HG02678 (cell line): ENCODE measurements around the gene SPINT3.
"Not testable (repeated sequence)": the region's sequence is repeated elsewhere in the genome, so short reads cannot be mapped to it uniquely, and the experiment has no call there.

ENCODE experiments used
- ATAC-seq: cut with Tn5 transposase; IDR thresholded peaks from one replicate; pipeline ENCODE4 v1.9.1; 2021; ENCODE audit warnings: mild to moderate bottlenecking, moderate library complexity; ENCODE audit not compliant: unreplicated experiment

SPINT3 gene

DNA sequence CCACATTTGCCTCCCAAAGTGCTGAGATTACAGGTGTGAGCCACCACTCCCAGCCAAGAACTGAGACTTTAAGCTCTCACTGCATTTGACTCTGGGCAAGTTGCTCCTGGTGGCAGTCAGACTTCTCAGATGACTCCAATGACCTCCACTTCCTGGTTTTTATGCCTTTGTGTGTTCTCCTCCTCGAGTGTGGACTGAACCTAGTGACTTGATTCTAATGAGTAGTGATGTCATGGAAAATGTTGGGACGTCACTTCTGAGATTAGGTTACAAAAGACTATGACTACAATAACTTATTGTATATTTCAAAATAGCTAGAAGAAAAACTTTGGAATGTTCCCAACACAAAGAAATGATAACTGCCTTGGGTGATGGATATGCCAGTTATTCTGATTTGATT lies 12.0 kb downstream of the SPINT3 start:
- no peak for ATAC-seq

DNA sequence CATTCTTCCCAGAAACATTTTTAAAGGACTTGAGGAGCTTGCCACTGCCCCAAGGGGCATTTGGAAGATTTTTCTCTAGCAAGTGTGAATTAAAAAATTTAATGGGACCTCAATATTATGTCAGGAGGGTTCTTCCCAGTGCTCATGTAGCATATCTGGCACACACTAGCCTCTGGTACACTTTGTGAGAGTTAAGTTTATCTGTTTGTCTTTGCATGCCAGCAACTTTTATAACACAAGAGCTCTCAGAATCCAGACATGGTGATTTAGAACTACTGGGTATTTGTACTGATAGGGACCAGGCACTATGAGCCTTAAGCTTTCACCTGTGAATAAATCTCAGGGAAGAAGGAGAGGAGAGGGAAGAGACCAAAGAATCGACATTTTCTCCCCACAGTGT lies 12.9 kb downstream of the SPINT3 start:
- no peak for ATAC-seq

GRCh38 chr20:45501600-45501999 lies 13.8 kb downstream of the SPINT3 start:
- no peak for ATAC-seq

DNA sequence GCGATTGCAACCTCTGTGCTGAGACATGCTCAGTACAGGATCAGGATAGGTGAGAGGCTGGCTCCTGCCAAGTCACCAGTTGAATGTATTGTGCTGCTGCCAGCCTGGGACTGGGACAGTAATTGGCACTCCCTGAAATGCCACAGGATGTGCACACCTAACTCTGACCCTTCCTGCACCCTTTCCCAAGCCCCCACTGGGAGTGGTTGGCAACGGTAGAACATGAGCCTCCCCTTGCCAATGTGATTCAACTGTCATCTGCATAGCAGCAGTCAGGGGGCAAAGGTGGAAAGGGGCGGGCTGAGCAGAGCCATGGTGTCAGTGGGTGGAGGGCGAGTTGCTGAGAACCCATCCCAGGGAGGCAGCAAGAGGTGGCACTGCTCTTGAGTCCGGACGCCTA lies 15.4 kb downstream of the SPINT3 start:
- ATAC-seq = no peak

- ATAC-seq = no peak
Measured at GRCh38 chr20:45497971-45498494, 17.4 kb downstream of the SPINT3 start.

- ATAC-seq = no peak
Measured at GRCh38 chr20:45496166-45496565, 19.3 kb downstream of the SPINT3 start.

DNA sequence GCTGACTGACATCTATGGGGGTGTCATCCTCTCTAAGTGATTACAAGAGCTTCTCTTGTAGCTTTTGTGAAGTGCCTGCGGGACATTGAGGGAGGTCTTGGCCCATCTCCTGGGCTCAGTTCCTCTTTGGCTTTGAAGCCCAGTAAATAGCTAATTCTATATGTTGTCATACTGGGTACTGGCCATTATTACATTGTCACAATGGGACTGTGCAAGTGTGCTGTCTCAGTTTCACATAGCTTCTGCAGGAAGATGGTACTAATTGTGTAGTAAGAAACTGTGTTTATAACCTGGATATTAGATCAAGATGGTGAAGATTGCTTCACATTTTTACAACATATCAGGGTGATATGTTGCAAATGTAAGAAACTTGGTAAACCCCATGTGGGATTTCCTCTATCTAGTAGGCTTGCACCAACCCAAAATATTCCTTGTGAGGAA lies 19.9 kb downstream of the SPINT3 start:
- ATAC-seq = no peak

- no peak for ATAC-seq
Measured at GRCh38 chr20:45489083-45489531, 26.3 kb downstream of the SPINT3 start.

DNA sequence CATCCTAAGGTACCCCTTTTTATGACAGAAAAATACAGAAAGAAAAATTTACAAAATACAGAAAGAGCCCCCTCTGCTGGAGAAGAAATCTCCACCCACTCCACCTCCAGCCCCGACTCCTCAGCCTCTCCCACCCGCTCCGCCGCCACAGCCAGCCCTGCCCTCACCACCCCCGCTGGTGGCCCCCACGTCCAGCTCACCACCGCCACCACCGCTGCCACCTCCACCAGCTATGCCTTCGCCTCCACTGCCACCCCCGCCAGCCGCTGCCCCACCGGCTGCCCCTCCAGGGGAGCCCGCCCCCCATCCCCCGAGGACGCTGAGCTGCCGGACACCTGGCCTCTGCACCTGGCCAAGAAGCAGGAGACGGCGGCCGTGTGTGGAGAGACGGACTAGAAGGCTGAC lies 28.2 kb downstream of the SPINT3 start:
- ATAC-seq = no peak

- ATAC-seq = no peak
Measured at GRCh38 chr20:45485388-45485787, 30.0 kb downstream of the SPINT3 start.

GRCh38 chr20:45484676-45485075 lies 30.7 kb downstream of the SPINT3 start:
- no peak for ATAC-seq

- no peak for ATAC-seq
Measured at GRCh38 chr20:45479822-45480221, 35.6 kb downstream of the SPINT3 start.

GRCh38 chr20:45477530-45478148 lies 37.8 kb downstream of the SPINT3 start:
- ATAC-seq = not testable (repeated sequence)

DNA sequence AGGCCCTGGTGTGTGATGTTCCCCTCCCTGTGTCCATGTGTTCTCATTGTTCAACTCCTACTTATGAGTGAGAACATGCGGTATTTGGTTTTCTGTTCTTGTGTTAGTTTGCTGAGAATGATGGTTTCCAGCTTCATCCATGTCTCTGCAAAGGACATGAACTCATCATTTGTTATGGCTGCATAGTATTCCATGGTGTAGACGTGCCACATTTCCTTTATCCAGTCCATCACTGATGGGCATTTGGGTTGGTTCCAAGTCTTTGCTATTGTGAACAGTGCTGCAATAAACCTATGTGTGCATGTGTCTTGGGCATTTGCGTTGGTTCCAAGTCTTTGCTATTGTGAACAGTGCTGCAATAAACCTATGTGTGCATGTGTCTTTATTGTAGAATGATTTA lies 43.1 kb downstream of the SPINT3 start:
- not testable (repeated sequence) for ATAC-seq

- peak; percentile 34 for ATAC-seq
Measured at GRCh38 chr20:45470937-45471336, 44.5 kb downstream of the SPINT3 start.

GRCh38 chr20:45470262-45470931 lies 45.0 kb downstream of the SPINT3 start:
- ATAC-seq = peak; percentile 65

DNA sequence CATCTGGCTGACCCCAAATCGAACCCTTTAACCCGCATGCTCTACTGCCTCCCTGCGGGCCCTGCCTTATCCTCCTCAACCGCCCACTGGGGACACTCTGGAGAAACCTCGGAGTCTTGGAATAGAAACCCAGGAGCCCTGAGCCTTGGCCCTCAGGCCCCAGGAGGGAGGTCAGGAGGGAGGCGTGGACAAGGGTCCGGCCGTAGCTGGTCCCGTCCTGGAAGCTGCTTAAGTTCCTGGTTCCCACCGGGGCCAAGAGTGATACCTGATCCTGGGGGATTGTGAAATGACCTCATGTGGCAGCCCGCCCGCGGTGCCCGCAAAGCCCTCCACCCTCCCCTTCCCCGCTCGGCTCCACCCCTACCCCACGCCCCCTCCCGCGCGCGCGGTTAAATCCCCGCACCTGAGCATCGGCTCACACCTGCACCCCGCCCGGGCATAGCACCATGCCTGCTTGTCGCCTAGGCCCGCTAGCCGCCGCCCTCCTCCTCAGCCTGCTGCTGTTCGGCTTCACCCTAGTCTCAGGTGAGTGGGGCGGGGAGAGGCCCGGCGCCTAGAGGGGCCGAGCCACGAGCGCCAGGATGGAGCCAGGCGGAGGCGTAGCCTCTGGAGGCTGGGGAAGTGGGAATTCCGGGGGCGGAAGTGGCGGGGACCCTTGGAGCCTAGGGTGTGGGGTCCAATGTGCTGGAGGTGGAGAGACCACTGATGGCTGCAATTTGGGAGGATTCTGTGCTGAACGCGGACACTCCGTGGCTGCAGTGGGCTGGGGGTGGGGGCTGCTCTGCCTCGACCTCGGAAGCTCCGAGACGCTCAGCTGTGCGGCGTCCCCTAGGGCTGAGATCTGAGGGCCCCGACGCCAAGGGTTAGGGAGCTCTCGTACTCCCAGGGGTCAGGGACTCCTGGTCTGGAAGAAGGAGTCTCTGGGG lies 45.8 kb downstream of the SPINT3 start, which contains the start of gene WFDC2:
Gene WFDC2, plus strand, starts transcription at position 418 of the 926 bp plus-strand sequence. Its CDS starts 29 bp downstream, at position 447.
- ATAC-seq = no peak

- ATAC-seq = no peak
Measured at GRCh38 chr20:45467861-45468260, 47.6 kb downstream of the SPINT3 start.

GRCh38 chr20:45467172-45467571 lies 48.2 kb downstream of the SPINT3 start:
- no peak for ATAC-seq

- ATAC-seq = no peak
Measured at GRCh38 chr20:45465491-45466266, 49.7 kb downstream of the SPINT3 start.
